ENCODE measurements around the gene KEAP1. TPM values are rescaled to one million over a fixed set of nuclear protein-coding genes. Genes with fewer than 3 reads are reported as not detected.
A peak's percentile ranks its signal among the peaks of the same experiment; 100 is the strongest.

The KEAP1 gene
- total and polyA plus RNA-seq, 9 of the 15 experiments (the other 6 are each of a cell fraction or from before 2014, with no cell fraction given): 2.1 to 95.6 (median 64.3) TPM

GRCh38 chr19:10442698-10443097 lies 60.5 kb downstream of the KEAP1 start (continued):
- TF ChIP-seq MCM5 (IDR thresholded peaks at IDR 0.05; ENCODE audit: low read depth) (no peak), ZNF347 (CRISPR knock-in tag; IDR thresholded peaks at IDR 0.05; ENCODE audit: low read depth) (no peak), NR2C1 (IDR thresholded peaks at IDR 0.05) (no peak), NR2C1 (tag; IDR thresholded peaks at IDR 0.05) (no peak), PHF21A (IDR thresholded peaks at IDR 0.05; ENCODE audit: borderline replicate concordance, low read depth) (0 out of 2 replicates have a peak, but pooled peaks have one; percentile 14), MBD2 (IDR thresholded peaks at IDR 0.05; ENCODE audit: borderline replicate concordance, low read depth) (no peak), KLF10 (CRISPR knock-in tag; IDR thresholded peaks at IDR 0.05) (no peak), TSHZ1 (CRISPR knock-in tag; IDR thresholded peaks at IDR 0.05) (no peak), CHD4 (IDR thresholded peaks at IDR 0.05; ENCODE audit: insufficient read depth, insufficient replicate concordance, low read depth, low read length, poor library complexity, severe bottlenecking) (no peak), NCOA2 (IDR thresholded peaks at IDR 0.05; ENCODE audit: partially characterized antibody in 2 of 2) (peak in 1 of 2 experiments; percentile 99), TAF15 (IDR thresholded peaks at IDR 0.05; ENCODE audit: low read depth, low read length) (no peak), TEAD2 (tag; IDR thresholded peaks at IDR 0.05) (no peak), HMG20B (CRISPR knock-in tag; IDR thresholded peaks at IDR 0.05) (no peak), CC2D1A (IDR thresholded peaks at IDR 0.05) (no peak), SRSF1 (IDR thresholded peaks at IDR 0.05; ENCODE audit: low read depth, low read length) (no peak), RB1 (IDR thresholded peaks at IDR 0.05; ENCODE audit: low read depth) (no peak)
- TF ChIP-seq, protein P1, sequence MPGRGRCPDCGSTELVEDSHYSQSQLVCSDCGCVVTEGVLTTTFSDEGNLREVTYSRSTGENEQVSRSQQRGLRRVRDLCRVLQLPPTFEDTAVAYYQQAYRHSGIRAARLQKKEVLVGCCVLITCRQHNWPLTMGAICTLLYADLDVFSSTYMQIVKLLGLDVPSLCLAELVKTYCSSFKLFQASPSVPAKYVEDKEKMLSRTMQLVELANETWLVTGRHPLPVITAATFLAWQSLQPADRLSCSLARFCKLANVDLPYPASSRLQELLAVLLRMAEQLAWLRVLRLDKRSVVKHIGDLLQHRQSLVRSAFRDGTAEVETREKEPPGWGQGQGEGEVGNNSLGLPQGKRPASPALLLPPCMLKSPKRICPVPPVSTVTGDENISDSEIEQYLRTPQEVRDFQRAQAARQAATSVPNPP (IDR thresholded peaks at IDR 0.05; ENCODE audit: borderline replicate concordance, insufficient read depth, insufficient read length): no peak
- TF ChIP-seq, protein P2, sequence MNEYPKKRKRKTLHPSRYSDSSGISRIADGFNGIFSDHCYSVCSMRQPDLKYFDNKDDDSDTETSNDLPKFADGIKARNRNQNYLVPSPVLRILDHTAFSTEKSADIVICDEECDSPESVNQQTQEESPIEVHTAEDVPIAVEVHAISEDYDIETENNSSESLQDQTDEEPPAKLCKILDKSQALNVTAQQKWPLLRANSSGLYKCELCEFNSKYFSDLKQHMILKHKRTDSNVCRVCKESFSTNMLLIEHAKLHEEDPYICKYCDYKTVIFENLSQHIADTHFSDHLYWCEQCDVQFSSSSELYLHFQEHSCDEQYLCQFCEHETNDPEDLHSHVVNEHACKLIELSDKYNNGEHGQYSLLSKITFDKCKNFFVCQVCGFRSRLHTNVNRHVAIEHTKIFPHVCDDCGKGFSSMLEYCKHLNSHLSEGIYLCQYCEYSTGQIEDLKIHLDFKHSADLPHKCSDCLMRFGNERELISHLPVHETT (CRISPR knock-in tag; conservative IDR thresholded peaks at IDR 0.05 in 1 of 2, IDR thresholded peaks at IDR 0.05 in 1 of 2): peak in 1 of 2 experiments; percentile 45; a peak in 1 of 4 replicates
- TF ChIP-seq, protein P3, sequence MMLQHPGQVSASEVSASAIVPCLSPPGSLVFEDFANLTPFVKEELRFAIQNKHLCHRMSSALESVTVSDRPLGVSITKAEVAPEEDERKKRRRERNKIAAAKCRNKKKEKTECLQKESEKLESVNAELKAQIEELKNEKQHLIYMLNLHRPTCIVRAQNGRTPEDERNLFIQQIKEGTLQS (IDR thresholded peaks at IDR 0.05): peak; percentile 26; the same call in 1 of the 2 replicates
- TF ChIP-seq, protein P3 (CRISPR knock-in tag; conservative IDR thresholded peaks at IDR 0.05): no peak
- TF ChIP-seq, protein P4, sequence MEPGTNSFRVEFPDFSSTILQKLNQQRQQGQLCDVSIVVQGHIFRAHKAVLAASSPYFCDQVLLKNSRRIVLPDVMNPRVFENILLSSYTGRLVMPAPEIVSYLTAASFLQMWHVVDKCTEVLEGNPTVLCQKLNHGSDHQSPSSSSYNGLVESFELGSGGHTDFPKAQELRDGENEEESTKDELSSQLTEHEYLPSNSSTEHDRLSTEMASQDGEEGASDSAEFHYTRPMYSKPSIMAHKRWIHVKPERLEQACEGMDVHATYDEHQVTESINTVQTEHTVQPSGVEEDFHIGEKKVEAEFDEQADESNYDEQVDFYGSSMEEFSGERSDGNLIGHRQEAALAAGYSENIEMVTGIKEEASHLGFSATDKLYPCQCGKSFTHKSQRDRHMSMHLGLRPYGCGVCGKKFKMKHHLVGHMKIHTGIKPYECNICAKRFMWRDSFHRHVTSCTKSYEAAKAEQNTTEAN (CRISPR knock-in tag; IDR thresholded peaks at IDR 0.05): no peak

Measured in K562 (cell line).